ENCODE results near the gene S100A12.

S100A12 gene

DNA sequence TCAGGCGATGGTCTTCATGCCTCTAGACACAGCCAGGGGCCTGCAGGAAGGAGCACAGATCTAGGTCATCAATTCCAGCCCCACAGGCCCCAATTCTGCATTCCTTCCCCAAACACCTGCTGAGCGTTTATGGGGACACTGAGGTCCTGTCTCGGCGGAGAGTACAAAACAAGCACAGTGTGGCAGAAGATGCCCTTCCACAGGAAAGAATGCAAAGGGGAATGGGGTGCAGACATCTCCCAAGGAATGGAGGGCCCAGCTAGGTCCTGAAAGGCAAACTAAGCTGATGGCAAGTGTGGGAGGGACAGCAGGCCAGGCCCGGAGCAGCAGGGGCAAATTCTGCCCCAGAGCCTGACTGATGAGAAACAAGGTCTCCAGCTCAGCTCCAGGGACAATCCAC is 19.0 kb upstream of the S100A12 start:
- TF ChIP-seq CTCF (conservative IDR thresholded peaks at IDR 0.05; ENCODE audit: control insufficient read depth, insufficient read depth, low read depth, low read length): no peak
- no peak overlapping the region for H3K4me3 ChIP-seq (ENCODE audit: control insufficient read depth, low read depth, low read length)
- no peak for DNase-seq (ENCODE audit: low read depth)

DNA sequence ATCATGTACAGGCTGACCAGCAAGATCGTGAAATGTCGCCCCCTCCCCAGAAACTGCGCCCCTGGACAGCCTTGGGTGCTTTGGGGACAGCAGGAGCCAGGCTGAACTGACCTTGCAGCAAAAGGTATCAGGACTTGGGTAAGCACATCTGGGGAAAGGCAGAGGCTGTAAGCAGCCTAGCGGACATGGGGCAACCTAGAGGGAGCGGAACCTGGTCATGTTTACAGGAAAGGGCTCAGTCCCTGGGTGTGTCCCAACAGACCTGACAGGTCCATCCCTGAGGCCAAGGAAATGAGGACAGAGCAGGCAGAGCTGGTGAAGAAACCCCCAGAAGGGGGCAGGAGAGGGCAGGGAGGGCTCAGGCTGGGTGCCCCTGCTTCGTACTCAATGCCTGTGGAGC is 18.5 kb upstream of the S100A12 start:
- TF ChIP-seq CTCF (conservative IDR thresholded peaks at IDR 0.05; ENCODE audit: control insufficient read depth, insufficient read depth, low read depth, low read length): no peak
- H3K4me3 ChIP-seq (ENCODE audit: control insufficient read depth, low read depth, low read length): no peak overlapping the region
- DNase-seq (ENCODE audit: low read depth): no peak

DNA sequence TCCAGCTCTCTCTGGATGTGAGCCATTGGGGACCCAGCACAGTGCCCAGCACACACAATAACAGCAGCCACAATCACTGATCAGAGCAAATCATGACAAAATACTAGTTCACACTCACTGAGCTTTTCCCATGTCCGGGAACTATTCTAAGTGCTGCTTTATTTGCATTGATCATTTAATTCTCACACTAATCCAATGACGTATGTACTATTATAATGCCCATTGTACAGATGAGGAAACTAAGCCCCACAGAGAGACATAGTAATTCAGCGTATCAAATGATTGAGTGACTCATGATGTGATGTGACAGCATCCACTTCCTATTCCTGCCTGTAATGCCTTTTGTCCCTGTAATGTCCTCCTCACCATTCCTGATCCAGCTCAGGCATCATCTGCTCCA is 17.4 kb upstream of the S100A12 start:
- no peak for DNase-seq (ENCODE audit: low read depth)
- H3K4me3 ChIP-seq (ENCODE audit: control insufficient read depth, low read depth, low read length): no peak overlapping the region
- no peak for TF ChIP-seq CTCF (conservative IDR thresholded peaks at IDR 0.05; ENCODE audit: control insufficient read depth, insufficient read depth, low read depth, low read length)

- DNase-seq (ENCODE audit: low read depth): no peak
- no peak for TF ChIP-seq CTCF (conservative IDR thresholded peaks at IDR 0.05; ENCODE audit: control insufficient read depth, insufficient read depth, low read depth, low read length)
- H3K4me3 ChIP-seq (ENCODE audit: control insufficient read depth, low read depth, low read length): no peak overlapping the region
Measured at GRCh38 chr1:153392258-153392657, 16.8 kb upstream of the S100A12 start.

DNA sequence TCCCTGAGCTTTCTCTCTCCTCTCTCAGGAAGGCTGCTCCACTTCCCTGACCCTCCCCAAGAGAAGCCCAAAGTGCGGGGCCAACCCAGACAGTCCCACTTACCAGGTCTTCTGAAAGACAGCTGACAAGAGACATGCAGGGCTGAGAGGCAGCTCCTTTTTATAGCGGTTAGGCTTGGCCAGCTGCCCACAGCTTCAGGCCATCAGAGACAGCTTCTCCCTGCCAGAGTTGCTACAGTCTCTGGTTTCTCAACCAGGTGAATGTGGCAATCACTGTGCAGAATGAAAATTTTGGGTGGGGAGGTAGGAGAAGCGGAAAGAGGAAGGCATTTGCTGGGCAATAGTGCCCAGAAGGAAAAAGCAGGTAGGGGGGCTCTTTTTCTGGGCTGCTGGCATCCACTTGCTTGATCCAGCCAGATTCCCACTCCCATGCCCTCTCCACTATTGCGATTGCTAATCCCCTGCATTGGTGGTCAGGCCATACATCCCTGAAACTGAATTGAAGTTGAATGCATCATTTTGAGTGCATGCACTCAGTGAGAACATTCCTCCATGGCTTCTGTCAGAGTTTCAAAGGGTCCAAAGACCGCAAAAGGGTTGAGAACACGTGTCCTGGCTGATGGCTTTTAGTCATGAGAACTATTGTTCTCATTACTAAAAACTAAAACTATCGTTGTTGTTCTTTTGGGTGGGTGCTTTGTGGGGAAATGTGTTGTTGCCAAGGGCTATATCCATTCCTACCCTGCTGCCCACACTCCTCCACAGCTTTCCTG is 15.7 kb upstream of the S100A12 start, which contains the start of gene S100A8:
TSS of gene S100A8 (minus strand) at position 136 of the 773 bp plus-strand sequence. CDS start 538 bp downstream, outside the sequence.
- no peak for TF ChIP-seq CTCF (conservative IDR thresholded peaks at IDR 0.05; ENCODE audit: control insufficient read depth, insufficient read depth, low read depth, low read length)
- DNase-seq (ENCODE audit: low read depth): no peak
- H3K4me3 ChIP-seq (ENCODE audit: control insufficient read depth, low read depth, low read length): no peak within 1 kb of the TSS

DNA sequence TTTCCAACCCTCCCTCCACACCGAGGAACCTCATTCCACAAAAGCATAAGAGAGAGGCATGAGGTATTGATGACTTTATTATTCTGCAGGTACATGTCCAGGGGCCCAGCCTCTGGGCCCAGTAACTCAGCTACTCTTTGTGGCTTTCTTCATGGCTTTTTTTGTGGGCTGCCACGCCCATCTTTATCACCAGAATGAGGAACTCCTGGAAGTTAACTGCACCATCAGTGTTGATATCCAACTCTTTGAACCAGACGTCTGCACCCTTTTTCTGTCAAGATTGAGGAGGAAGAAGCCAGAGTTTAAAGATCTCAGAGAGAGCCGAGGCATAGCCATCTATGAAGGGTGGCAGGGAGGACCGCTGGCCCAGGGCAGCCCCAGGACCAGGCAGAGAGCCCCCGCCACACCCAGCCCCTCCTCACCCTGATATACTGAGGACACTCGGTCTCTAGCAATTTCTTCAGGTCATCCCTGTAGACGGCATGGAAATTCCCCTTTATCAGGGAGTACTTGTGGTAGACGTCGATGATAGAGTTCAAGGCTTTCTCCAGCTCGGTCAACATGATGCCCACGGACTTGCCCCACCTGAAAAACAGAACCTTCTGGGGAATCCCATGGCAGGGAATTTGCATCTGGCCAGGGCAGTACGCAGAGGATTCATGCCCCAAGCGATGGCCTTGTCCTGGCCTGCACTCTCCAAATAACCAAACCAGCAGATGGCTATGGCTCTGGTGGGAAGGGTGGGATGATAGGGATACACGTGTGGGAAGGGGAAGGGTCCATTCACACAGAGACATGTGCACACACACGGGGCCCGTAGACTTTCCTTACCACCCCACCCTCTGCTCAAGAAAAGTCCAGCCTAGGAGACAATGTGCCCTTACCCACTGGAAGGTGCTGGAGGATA is 14.8 kb upstream of the S100A12 start:
- no peak for DNase-seq (ENCODE audit: low read depth)

More for the DNA sequence above, 14.8 kb upstream of the S100A12 start:
- H3K4me3 ChIP-seq (ENCODE audit: control insufficient read depth, low read depth, low read length): no peak overlapping the region
- TF ChIP-seq CTCF (conservative IDR thresholded peaks at IDR 0.05; ENCODE audit: control insufficient read depth, insufficient read depth, low read depth, low read length): no peak
